ENCODE results near the gene SLC1A1.
"Not testable (repeated sequence)": the region's sequence is repeated elsewhere in the genome, so short reads cannot be mapped to it uniquely, and the experiment has no call there.

SLC1A1 gene

GRCh38 chr9:4540425-4540824 lies 50.2 kb downstream of the SLC1A1 start:
- FAIRE-seq (no peak), DNase-seq (ENCODE audit: low spot score) (no peak)

DNA sequence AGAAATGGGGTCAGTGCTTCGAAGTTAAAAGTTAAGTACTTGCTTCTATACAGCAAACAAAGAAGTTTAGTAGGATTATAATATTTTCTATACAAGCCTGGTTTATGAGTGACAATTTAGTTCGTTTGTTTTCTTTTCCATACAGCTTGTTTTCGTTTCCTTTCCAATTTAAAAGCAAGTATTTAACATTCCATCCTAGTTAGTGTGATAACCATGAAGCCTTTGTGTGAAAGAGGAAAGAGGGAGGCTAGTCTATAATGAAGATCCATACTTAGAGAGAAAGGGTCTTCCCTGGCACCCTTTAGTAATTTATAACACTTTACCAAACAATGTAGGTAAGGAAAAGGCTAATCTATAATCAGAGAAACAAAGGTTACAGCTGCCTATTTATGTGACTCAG lies 51.0 kb downstream of the SLC1A1 start:
- no peak for DNase-seq (ENCODE audit: low spot score)
- no peak for FAIRE-seq

GRCh38 chr9:4541856-4542255 lies 51.6 kb downstream of the SLC1A1 start:
- FAIRE-seq (no peak), DNase-seq (ENCODE audit: low spot score) (no peak)

GRCh38 chr9:4544714-4545113 lies 54.4 kb downstream of the SLC1A1 start:
- DNase-seq (ENCODE audit: low spot score); FAIRE-seq: not testable (repeated sequence)

DNA sequence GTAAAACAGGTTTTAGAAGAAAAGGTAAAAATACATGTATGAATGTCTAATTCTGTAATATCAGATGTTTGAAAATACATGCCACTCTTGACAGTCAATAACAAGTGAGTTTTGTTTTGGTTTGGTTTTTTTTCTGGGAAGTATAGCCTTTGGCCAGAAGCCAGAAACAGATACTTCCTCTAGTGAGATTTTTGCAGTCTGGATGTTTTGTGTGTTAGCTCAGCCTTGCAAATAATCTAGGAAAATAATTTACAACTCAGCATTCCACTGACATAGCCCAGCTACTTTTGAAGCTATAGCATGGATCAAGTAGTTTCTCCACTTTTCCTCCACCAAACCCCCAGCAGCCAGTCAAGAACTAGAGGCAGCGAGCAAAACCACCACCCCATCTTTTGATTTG lies 56.7 kb downstream of the SLC1A1 start:
- no peak for DNase-seq (ENCODE audit: low spot score)
- no peak for FAIRE-seq

- DNase-seq (ENCODE audit: low spot score) = no peak
- no peak for FAIRE-seq
These were observed 58.8 kb downstream of the SLC1A1 start for GRCh38 chr9:4548811-4549725.

GRCh38 chr9:4549751-4550295 lies 59.6 kb downstream of the SLC1A1 start:
- no peak for DNase-seq (ENCODE audit: low spot score)
- FAIRE-seq = no peak

- DNase-seq (ENCODE audit: low spot score) = no peak
- FAIRE-seq = no peak
These were observed 60.7 kb downstream of the SLC1A1 start for GRCh38 chr9:4550777-4551484.

- DNase-seq (ENCODE audit: low spot score) (no peak), FAIRE-seq (no peak)
These were observed 63.7 kb downstream of the SLC1A1 start for GRCh38 chr9:4553951-4554381.

- DNase-seq (ENCODE audit: low spot score) = no peak
- FAIRE-seq = no peak
These were observed 65.0 kb downstream of the SLC1A1 start for GRCh38 chr9:4555236-4555635.

DNA sequence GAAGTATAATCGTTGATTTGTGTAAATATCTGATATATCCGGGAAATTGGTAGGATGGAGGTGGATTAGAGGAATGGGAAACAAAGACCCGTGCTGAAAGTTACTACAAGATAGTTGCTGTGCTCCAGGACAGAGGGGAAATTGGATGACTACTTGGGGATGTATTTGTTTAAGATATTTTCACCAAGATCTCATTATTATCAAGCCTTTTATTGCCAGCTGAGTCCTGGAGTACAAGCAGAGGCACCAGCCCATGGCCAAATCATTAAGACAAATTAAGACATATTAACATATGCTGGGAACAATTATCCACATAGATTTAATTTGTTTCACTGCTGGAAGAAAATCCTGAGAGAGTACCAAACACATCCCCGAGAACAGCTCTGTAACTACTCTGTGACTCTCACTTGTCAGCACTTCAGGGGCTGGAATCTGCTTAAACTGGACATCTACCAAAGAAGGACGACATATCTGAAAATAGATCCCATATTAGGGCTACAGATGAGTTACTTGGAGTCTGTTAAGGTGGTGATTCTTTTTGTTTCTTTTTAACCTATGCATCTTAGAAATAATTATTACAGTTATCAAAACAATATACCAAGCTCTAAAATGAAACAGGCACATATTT lies 68.2 kb downstream of the SLC1A1 start:
- FAIRE-seq (no peak), DNase-seq (ENCODE audit: low spot score) (no peak)

DNA sequence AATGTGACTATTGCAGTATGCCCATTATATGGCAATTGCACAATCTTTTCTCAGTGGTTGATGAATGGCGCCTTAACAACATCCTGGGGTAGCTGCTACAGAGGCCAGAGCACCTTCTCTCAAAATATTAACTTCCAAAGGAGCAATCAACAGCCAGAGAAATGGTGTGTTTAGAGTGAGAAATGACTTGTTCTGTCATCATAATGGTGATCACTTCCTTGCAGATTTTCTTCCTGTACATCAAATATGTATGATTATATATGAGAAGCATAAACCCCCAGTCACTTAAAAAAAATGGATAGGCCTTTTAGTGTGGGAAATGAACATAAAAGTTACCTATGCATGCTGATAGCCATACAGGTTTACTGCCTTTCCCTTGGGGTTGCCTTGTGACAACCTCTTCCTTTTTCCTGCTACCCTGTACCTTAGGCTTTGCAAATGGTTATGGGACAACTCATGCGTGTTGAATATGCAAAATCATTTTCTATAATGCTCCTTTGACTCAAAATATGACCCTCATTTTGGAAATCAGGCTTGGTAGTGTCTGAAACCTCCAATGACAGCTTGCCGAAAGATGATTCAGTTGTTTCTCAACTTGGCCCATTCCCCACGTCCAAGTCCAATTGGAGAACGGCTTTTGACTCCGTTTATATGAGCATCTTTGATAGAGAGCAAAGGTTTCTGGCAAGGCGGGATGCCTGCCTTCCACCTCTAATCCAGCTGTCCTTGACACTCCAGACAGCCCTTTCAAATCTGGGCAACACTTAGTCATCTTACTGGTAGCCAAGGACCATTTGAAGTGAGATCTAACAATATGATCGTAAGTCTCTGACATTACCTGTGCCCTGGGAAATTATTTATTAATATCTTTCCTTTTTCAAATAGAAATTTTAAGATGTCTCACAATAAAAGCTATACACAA lies 69.3 kb downstream of the SLC1A1 start:
- DNase-seq (ENCODE audit: low spot score) (no peak), FAIRE-seq (no peak)

DNA sequence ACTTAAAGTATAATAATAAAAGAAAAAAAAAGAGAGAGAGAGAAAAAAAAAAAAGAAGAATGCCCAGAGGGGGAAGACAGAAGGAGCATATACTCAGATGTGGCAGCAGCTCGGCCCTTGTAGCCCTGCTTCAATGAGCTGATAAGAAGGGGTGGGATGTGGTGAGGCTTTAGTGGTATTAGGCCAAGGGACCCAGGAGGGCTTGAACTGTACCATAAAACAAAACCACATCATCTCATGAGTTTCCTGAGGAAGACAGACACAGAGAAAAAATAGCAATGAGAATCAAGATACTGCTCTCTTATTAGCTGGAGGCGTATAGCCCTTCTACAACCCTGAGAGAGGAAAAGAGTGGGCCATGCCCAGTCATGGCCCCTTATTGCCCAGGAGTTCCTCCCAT lies 72.8 kb downstream of the SLC1A1 start:
- no peak for DNase-seq (ENCODE audit: low spot score)
- FAIRE-seq = no peak

GRCh38 chr9:4566806-4567205 lies 76.5 kb downstream of the SLC1A1 start:
- DNase-seq (ENCODE audit: low spot score) (no peak), FAIRE-seq (no peak)

DNA sequence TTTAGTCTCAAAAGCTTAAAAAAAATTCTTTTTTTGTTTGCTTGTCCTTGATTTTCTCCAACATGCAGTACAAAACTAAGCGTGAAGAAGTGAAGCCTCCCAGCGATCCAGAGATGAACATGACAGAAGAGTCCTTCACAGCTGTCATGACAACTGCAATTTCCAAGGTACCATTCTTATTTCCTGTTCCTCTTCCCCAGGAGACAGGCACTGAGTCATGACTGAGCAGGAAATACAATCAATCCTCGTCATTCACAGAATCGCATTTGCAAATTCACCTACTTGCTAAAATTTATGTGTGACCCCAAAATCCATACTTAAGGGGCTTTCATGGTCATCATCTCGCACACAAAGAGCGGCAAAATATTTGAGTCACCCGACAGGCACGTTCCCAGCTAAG lies 77.3 kb downstream of the SLC1A1 start:
- FAIRE-seq = no peak
- no peak for DNase-seq (ENCODE audit: low spot score)

- no peak for DNase-seq (ENCODE audit: low spot score)
- FAIRE-seq = no peak
These were observed 78.8 kb downstream of the SLC1A1 start for GRCh38 chr9:4569101-4569500.

GRCh38 chr9:4572184-4572826 lies 82.0 kb downstream of the SLC1A1 start:
- DNase-seq (ENCODE audit: low spot score) (no peak), FAIRE-seq (no peak)

DNA sequence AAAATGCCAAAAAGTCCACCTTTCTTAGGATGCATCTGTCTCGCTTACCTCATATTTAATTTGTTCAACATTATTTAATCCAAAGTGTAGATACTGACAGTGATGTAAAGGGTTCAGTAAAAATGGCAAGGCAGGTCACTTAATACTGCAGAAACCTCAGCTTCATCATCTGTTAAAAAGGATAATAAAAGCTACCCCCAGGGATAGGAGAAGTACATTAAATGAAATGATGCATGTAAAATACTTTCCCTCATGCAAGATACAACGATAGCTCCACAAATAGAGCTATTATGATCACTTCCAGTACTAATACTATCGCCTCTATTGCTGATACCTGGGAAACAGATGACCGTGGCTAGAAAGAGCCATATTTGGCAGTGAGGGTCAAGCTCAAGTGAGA lies 82.9 kb downstream of the SLC1A1 start:
- no peak for DNase-seq (ENCODE audit: low spot score)
- no peak for FAIRE-seq

DNA sequence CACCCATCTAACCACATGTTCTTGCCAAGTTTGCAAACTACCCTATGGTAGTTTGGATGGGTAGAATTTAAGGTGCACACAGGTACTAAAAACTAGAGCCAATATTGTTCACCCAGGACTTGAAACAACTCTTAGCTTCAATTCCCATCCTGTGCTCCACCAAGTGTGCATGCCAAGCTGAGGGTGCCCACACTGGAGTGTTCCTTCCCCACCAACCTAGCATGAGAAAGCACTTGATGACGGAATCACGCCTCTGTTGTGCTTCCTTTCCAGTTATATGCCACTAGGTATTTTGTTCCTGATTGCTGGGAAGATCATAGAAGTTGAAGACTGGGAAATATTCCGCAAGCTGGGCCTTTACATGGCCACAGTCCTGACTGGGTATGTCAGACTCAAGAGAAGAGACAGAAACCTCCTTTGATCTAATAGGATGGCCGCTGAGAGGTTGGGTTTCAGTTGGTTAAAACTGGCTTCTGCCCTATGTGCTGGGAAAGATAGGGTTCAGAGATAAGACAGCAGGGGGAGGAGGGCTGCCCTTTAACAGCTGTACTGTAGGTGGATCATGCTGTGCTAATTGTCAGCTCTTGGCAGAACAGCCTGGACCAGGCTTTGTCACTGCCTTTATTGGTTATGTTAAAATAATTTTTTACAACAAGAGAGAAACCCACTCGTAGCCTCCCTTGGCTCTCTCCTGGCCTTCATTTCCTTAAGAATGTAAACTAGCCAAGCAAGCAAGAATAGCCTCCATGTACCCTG lies 83.5 kb downstream of the SLC1A1 start:
- DNase-seq (ENCODE audit: low spot score) (no peak), FAIRE-seq (no peak)
